B cell (primary cell): ENCODE data around the gene RASA3. TPM values are rescaled to one million over a fixed set of nuclear protein-coding genes. Genes with fewer than 3 reads are reported as not detected.

Source experiments
- ATAC-seq: fragments of 200-7000 bp; cut with Tn5 transposase; one replicate; pipeline ENCODE4 v1.10.0; 2021; ENCODE audit warnings: low read depth, mild to moderate bottlenecking, moderate number of reproducible peaks, moderate library complexity
- CTCF ChIA-PET: fragments of 350-600 bp; sonication (Branson Sonifier 250); formaldehyde crosslinking; loops from one replicate; lab custom pipeline; 2021; ENCODE audit warnings: antibody characterized with exemption, inconsistent platforms; lab: Charles Lee
- POLR2A ChIA-PET: fragments of 350-600 bp; sonication (Branson Sonifier 250); formaldehyde crosslinking; loops from one replicate; lab custom pipeline; 2021; ENCODE audit warnings: antibody characterized with exemption; lab: Charles Lee
- DNase-seq: peaks from one replicate; pipeline ENCODE4 v3.0.0; 2013
- H2AFZ ChIP-seq: 2 replicates; pipeline ENCODE4 v1.6.1; 2012; ENCODE audit warnings: mild to moderate bottlenecking, low read depth, low read length; ENCODE audit not compliant: insufficient read depth, poor library complexity, severe bottlenecking
- H3K27ac ChIP-seq, 2 donors: 1 replicate in 1 of 2; 2 replicates in 1 of 2; pipeline ENCODE4 v1.5.1; 2012 to 2013; ENCODE audit warnings: low read length in 2 of 2, mild to moderate bottlenecking in 2 of 2, moderate library complexity in 1 of 2
- H3K27me3 ChIP-seq, 4 experiments: fragments of 200-600 bp in 1 of 4; sonication (generic) in 1 of 4; replicated peaks in 1 of 4; 1 replicate in 2 of 4; 2 replicates in 2 of 4; pipeline versions ENCODE4 v1.6.1 to v1.7.0; 2013 to 2016; ENCODE audit warnings: low read length in 3 of 4, mild to moderate bottlenecking in 2 of 4, mixed read lengths in 1 of 4, moderate library complexity in 1 of 4; ENCODE audit not compliant: insufficient read depth in 4 of 4, control insufficient read depth in 3 of 4; ENCODE audit errors: control extremely low read depth in 1 of 4
- H3K36me3 ChIP-seq, 2 experiments: replicated peaks in 1 of 2; 1 replicate in 1 of 2; 2 replicates in 1 of 2; pipeline versions ENCODE4 v1.6.1 to v1.7.1; 2013; ENCODE audit warnings: low read length in 1 of 2; ENCODE audit not compliant: insufficient read depth in 2 of 2, control insufficient read depth in 1 of 2; ENCODE audit errors: control extremely low read depth in 1 of 2, extremely low read depth in 1 of 2
- H3K4me1 ChIP-seq, 2 donors: fragments of 200-600 bp in 1 of 2; sonication (generic) in 1 of 2; 1 replicate in 1 of 2; 2 replicates in 1 of 2; pipeline versions ENCODE4 v1.5.1 to v1.6.1; 2013 to 2017; ENCODE audit warnings: low read length in 2 of 2; ENCODE audit not compliant: control insufficient read depth in 2 of 2, insufficient read depth in 2 of 2
- H3K4me2 ChIP-seq: replicated peaks from 2 replicates; pipeline ENCODE3; 2012; ENCODE audit warnings: mild to moderate bottlenecking, low read depth, low read length; ENCODE audit not compliant: poor library complexity, severe bottlenecking
- H3K4me3 ChIP-seq, 5 experiments: fragments of 200-600 bp in 1 of 5; sonication (generic) in 1 of 5; 1 replicate in 3 of 5; 2 replicates in 2 of 5; pipeline versions ENCODE4 v1.5.1 to v1.7.0; 2011 to 2016; ENCODE audit warnings: low read length in 4 of 5, mild to moderate bottlenecking in 4 of 5, low read depth in 2 of 5, control low read depth in 1 of 5, moderate library complexity in 1 of 5; ENCODE audit not compliant: insufficient read depth in 1 of 5; ENCODE audit errors: control extremely low read depth in 1 of 5, extremely low read depth in 1 of 5
- H3K79me2 ChIP-seq: fragments of 200-600 bp; sonication (generic); one replicate; pipeline ENCODE4 v1.6.0; 2016; ENCODE audit warnings: low read length; ENCODE audit not compliant: control insufficient read depth, insufficient read depth
- H3K9ac ChIP-seq: fragments of 200-600 bp; sonication (generic); 2 replicates; pipeline ENCODE4 v1.6.1; 2017; ENCODE audit warnings: mild to moderate bottlenecking, low read length, moderate library complexity
- H3K9me3 ChIP-seq, 3 donors: one replicate each; pipeline versions ENCODE4 v1.6.1 to v1.7.1; 2013; ENCODE audit warnings: low read length in 2 of 3; ENCODE audit not compliant: control insufficient read depth in 2 of 3, insufficient read depth in 1 of 3; ENCODE audit errors: control extremely low read depth in 1 of 3
- H4K20me1 ChIP-seq: 2 replicates; pipeline ENCODE4 v1.6.0; 2012; ENCODE audit warnings: mild to moderate bottlenecking, low read length; ENCODE audit not compliant: insufficient read depth, control insufficient read depth, poor library complexity, severe bottlenecking
- H3K27ac Mint-ChIP-seq: one replicate; pipeline ENCODE4 v1.8.0; 2021; ENCODE audit warnings: mixed read lengths
- H3K27me3 Mint-ChIP-seq: one replicate; pipeline ENCODE4 v1.8.0; 2021; ENCODE audit warnings: mixed read lengths
- H3K4me1 Mint-ChIP-seq: one replicate; pipeline ENCODE4 v1.8.0; 2021; ENCODE audit warnings: mixed read lengths
- H3K4me3 Mint-ChIP-seq: one replicate; pipeline ENCODE4 v1.8.0; 2021; ENCODE audit warnings: mixed read lengths
- H3K9me3 Mint-ChIP-seq: one replicate; pipeline ENCODE4 v1.8.0; 2022; ENCODE audit warnings: mixed read lengths; ENCODE audit not compliant: insufficient read depth
- EZH2 ChIP-seq: IDR thresholded peaks from 2 replicates; pipeline ENCODE4 v1.6.1; 2012; ENCODE audit warnings: borderline replicate concordance, low read depth, mild to moderate bottlenecking, moderate library complexity, low read length; ENCODE audit not compliant: insufficient read depth, poor library complexity, severe bottlenecking
- WGBS: methylation state at CpG from one replicate; pipeline ENCODE4 v1.1.5; 2013; ENCODE audit warnings: missing lambda C conversion rate; ENCODE audit not compliant: insufficient coverage; 5-methylcytosine and 5-hydroxymethylcytosine counted together
- intact Hi-C: fragments of 100-400 bp; cut with micrococcal nuclease; formaldehyde crosslinking; loops from one replicate; pipeline ENCODE4 v1.10.0; 2022
- polyA plus RNA-seq: library from polyadenylated mRNA; depleted of rRNA; stranded (reverse); fragments of >200 nt; gene quantifications from 2 replicates; pipeline ENCODE4 v1.2.3, GENCODE V29; 2012
- total RNA-seq, 2 donors: library from RNA; stranded (reverse); fragments of 120-200 nt in 1 of 2; gene quantifications; 1 replicate in 1 of 2; 2 replicates in 1 of 2; pipeline versions ENCODE4 v1.2.3 to v1.2.4, GENCODE V29; 2013 to 2022
- TF ChIP-seq, protein P1 (sequence below): fragments of 200-600 bp; IDR thresholded peaks from one replicate; pipeline ENCODE4 v1.8.0; 2022; ENCODE audit warnings: antibody characterized with exemption, mild to moderate bottlenecking

The RASA3 gene
- total and polyA plus RNA-seq, 2 donors (not counting 1 experiment from before 2014, with no cell fraction given), result 54.2 to 87.4 TPM

DNA sequence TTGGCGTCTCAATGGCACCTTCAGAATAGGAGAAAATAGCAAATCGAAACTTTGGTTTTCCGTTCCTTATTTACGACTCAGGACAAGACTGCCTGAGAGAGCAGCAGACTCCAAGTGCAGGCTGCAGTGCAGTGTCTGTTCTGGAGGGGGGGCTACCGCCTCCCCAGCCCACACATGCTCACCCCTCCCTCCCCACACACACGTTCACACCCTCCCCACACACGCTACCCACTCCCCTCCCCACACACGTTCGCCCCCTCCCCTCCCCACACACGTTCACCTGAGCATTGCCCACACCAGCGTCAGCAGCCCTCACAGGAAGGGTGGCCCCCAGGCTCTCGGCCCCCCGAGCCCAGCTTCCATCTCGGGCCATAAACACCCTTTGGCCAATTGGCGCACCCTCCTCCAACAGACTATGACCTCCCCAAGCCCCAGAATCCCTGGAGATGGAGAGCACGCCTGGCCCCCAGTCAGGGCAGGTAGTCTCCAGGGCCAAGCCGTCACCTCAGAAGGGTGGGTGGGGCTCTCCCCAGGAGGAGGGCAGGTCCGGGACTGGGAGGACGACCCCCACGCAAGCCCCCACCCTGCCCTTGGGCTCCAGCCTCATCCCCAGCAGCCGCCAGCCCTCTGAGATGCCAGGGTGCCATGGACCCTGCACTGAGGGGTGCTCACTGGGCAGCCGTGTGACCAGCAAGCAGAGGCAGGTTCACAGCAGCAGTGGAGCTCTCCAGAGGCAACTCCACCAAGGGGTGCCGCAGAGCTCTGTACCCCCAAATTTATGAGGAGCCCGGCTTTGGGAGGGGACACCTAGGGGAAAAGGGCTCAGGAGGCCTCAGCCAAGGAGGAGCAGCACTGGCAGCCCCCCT is 27.5 kb downstream of the RASA3 start:
- Histone ChIP-seq H3K4me3 (no peak overlapping the region), H4K20me1 (peaks cover 95% of the 10 kb centered on the region), H3K9ac (no peak overlapping the region), H2AFZ (no peak overlapping the region), H3K27me3 (no peaks in the 10 kb centered on the region), H3K4me1 (peaks cover 14 to 19% of the 10 kb centered on the region in 2 donors), H3K4me2 (no peak overlapping the region), H3K79me2 (peaks cover 95% of the 10 kb centered on the region), H3K27ac (no peak overlapping the region), H3K36me3 (peaks cover 0 to 26% of the 10 kb centered on the region in 2 experiments), H3K9me3 (peaks cover 0 to 7% (median 0%) of the 10 kb centered on the region in 3 donors)
- intact Hi-C loops, result no loop called here
- no peaks in the 10 kb centered on the region for H3K27me3 Mint-ChIP-seq
- WGBS, result 97% methylated on average over 13 of the region's 24 CpGs
- POLR2A ChIA-PET, result no interaction called here
- H3K9me3 Mint-ChIP-seq, result no peaks in the 10 kb centered on the region
- TF ChIP-seq EZH2, result no peak
- TF ChIP-seq, protein P1, sequence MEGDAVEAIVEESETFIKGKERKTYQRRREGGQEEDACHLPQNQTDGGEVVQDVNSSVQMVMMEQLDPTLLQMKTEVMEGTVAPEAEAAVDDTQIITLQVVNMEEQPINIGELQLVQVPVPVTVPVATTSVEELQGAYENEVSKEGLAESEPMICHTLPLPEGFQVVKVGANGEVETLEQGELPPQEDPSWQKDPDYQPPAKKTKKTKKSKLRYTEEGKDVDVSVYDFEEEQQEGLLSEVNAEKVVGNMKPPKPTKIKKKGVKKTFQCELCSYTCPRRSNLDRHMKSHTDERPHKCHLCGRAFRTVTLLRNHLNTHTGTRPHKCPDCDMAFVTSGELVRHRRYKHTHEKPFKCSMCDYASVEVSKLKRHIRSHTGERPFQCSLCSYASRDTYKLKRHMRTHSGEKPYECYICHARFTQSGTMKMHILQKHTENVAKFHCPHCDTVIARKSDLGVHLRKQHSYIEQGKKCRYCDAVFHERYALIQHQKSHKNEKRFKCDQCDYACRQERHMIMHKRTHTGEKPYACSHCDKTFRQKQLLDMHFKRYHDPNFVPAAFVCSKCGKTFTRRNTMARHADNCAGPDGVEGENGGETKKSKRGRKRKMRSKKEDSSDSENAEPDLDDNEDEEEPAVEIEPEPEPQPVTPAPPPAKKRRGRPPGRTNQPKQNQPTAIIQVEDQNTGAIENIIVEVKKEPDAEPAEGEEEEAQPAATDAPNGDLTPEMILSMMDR, result no peak
- H3K4me3 Mint-ChIP-seq, result no peak overlapping the region
- H3K4me1 Mint-ChIP-seq, result peaks cover 29% of the 10 kb centered on the region
- H3K27ac Mint-ChIP-seq, result peak overlapping the region; percentile 32
- DNase-seq (no peak), ATAC-seq (no peak)
- CTCF ChIA-PET, result no interaction called here
